ENCODE results near the gene OLFML1.

OLFML1 gene

GRCh38 chr11:7533199-7534041 is 48.1 kb downstream of the OLFML1 start:
- DNase-seq = no peak

- no peak for DNase-seq
Observed at GRCh38 chr11:7534042-7534378, 48.7 kb downstream of the OLFML1 start.

- no peak for DNase-seq
Observed at GRCh38 chr11:7536100-7536499, 50.8 kb downstream of the OLFML1 start.

DNA sequence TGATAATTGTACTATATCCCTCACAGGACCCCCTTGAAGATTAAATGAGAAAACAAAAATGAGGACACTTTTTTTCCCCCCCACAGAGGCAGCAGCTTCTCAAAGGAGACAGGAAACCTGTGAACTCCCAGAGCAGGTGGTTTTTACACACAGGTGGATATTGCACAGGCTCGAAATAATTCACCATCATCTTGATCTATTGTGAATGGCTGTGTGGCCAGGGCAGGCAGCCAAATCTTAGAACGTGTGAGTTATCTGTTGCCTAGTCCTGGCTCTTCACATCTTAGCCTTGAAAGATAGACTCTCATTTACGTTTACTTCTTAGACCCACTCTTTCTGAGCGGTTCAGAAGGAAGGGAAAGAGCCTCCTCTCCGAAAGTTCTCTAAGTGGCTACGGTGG is 52.0 kb downstream of the OLFML1 start:
- no peak for DNase-seq

DNA sequence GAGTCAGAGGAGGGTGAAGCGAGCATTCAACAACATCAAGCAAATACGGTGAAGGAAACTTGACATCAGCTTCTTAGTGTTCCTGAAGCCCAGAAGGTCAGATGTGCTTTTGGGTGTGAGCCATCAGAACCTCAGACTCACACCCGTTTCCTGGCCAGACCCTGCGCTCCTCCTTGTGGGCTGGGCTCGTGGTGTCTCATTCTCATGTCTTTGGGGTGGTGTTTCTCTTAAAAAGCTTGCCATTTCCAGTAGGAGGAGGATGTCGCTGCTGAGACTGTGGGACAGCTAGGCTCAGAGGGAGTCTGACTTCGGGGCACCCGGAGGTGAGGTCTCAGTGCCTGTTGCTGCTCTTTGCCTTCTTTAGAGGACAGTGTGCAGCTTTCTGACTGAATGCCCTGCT is 52.7 kb downstream of the OLFML1 start:
- DNase-seq = no peak

- DNase-seq = no peak
Observed at GRCh38 chr11:7538466-7539454, 53.5 kb downstream of the OLFML1 start.

DNA sequence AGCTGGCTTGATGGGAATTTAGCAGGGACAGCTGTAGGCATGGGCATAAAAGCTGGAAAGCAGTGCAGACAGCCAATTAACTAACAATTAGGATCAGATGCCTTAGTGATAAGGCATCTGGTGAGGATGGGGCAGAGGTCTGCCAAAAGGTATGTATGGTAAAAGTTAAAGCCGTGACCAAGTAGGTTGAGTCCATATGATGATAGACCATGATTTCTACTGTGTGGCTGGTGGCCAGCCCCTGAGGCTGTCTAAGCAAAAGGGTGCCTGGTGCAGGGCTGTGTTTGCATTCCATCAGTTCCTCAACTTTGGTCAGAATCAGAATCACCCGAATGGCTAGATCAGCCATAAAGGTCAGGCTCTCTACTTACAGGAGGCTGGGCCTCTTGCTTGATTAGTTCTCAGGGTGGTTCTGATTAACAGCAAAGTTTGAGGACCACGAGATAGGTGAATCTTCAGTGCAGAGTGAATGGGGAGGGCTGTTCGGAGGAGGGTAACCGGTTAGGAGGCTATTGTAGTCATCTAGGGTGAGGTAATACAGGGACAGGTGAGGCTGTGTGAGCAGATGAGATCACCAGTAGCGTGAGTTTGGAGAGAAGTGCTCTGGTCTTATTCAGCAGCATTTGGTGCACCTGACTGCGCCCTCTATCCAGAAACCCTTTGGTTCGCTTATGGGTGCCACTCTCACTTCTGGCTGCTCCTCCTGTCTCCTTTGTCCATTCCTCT is 55.7 kb downstream of the OLFML1 start:
- DNase-seq = no peak

GRCh38 chr11:7543302-7543701 is 58.0 kb downstream of the OLFML1 start:
- no peak for DNase-seq

- no peak for DNase-seq
Observed at GRCh38 chr11:7544021-7544420, 58.7 kb downstream of the OLFML1 start.

DNA sequence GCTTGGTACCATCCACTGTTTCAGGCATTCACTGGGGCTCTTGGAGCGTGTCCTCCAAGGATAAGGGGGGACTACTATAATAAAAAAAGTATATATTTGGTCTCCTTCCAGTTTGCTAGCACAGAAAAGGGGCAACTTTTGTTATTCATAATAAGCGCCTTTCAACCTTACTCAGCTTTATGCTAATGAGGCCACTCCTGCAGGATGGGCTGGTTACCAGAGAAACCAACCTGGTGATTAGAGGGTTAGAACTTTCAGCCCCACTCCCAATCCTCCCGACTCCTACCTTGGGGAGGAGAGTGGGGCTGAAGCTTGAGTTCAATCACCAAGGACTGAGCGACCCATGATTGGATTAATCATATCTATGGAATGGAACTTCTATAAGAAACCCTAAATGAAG is 60.3 kb downstream of the OLFML1 start:
- DNase-seq = no peak

DNA sequence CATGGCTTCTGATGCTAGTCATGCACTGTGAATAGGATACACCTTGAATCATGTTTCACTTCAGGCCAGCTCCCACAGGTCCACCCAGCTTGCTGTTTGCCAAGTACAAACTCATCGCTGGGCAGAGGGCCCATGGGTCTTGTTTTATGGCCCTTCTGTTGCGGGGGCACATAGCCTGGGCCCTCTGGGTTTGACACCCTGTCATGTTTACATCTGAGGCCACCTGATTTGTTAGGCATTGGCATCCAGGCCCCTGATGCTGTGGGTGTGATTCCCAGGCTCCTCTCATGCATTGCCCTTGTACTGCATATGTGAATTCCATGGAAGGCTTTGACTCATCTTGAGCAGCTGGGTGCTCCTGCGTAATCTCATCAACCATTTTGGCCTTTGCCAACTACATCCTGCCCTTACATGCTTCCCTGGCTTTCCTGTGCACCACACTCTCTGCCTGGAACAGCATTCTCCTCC is 61.1 kb downstream of the OLFML1 start:
- no peak for DNase-seq

GRCh38 chr11:7547687-7548086 is 62.4 kb downstream of the OLFML1 start:
- no peak for DNase-seq

- DNase-seq = peak in 1 of 3 experiments; percentile 3
Observed at GRCh38 chr11:7548659-7549274, 63.5 kb downstream of the OLFML1 start.

GRCh38 chr11:7549681-7550080 is 64.4 kb downstream of the OLFML1 start:
- no peak for DNase-seq

- DNase-seq = no peak
Observed at GRCh38 chr11:7551571-7551970, 66.3 kb downstream of the OLFML1 start.

GRCh38 chr11:7552666-7553065 is 67.4 kb downstream of the OLFML1 start:
- DNase-seq = no peak

- DNase-seq = peak in 2 of 3 experiments; percentile 7 to 56
Observed at GRCh38 chr11:7555052-7555699, 69.9 kb downstream of the OLFML1 start.

- DNase-seq = no peak
Observed at GRCh38 chr11:7558046-7558445, 72.7 kb downstream of the OLFML1 start.

DNA sequence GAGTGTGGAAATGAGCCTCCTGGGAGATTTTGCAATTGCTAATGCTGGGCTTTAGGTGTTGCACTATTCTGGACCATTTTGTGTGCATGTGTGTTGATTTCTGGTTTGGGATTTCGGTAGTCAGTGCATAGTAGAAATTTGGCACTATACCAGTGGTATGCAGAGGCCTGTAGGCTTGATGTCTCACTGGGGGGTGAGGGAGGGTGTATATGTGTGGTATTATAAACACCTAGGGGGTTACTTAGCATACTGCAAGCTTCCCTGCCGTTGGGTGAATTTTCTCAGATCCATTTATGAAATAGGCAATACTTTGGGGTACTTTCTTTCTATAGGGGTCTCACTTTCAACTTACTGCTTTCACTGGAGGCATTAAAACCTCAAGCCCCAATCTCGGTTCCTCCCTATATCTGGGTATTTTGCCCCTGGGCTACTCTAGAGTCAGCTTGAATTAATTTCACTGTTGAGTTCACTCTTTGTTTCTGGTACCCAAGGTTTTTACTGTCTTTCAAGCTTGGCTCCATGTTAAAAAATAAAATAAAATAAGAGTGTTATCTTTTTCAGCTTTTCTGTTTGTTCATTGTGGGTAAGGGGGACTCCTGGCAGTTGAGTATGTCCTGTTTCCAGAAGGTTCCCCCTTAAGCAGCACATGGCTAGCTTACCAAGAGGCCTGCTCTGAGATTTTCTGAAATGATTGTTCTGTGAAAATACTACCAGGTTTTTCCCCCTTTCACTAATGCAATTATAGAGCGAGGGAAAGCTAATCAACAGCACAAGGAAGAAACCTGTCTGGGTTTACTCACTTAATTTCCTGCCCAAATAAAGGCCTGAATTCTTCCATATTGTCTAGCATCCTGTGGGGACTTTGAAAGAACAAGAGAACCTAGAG is 74.3 kb downstream of the OLFML1 start:
- DNase-seq = no peak

All from NCI-H1417 (cell line).